ENCODE data around the gene MCC. TPM values are rescaled to one million over a fixed set of nuclear protein-coding genes. Genes with fewer than 3 reads are reported as not detected.

Gene MCC
- total and polyA plus RNA-seq, 12 donors: 1.8 to 12.6 (median 8.9) TPM

GRCh38 chr5:113384782-113385285, 103.4 kb downstream of the MCC start:
- WGBS, 4 donors: 62 to 81% (median 80%) methylated on average over 4 of the region's 4 CpGs
- Histone ChIP-seq H3K9me3 (replicated peaks in 1 of 3) (no peaks in the 10 kb centered on the region), H3K27me3 (no peaks in the 10 kb centered on the region), H3K4me3 (no peak overlapping the region), H3K27ac (no peak overlapping the region), H3K4me1 (replicated peaks in 1 of 2) (no peaks in the 10 kb centered on the region), H3K36me3 (replicated peaks in 1 of 2) (no peaks in the 10 kb centered on the region)
- DNase-seq: no peak
- TF ChIP-seq CTCF (IDR thresholded peaks at IDR 0.05) (no peak), POLR2A (IDR thresholded peaks at IDR 0.05) (no peak)
- intact Hi-C loops (cut with DNase I): loop anchor here (5.0 to 10.0 kb wide), 2 partner anchors 120 to 217 kb away; no protein-coding TSS in a partner anchor

- WGBS, 4 donors: 78 to 100% (median 82%) methylated on average over 1 of the region's 1 CpG
- peaks cover 0 to 12% of the 10 kb centered on the region in 2 donors for H3K4me1 ChIP-seq (replicated peaks in 1 of 2)
- intact Hi-C loops (cut with DNase I): loop anchor here (5.0 to 10.0 kb wide), 2 partner anchors 122 to 220 kb away; no protein-coding TSS in a partner anchor
- no peak overlapping the region for H3K4me3 ChIP-seq
- TF ChIP-seq CTCF (IDR thresholded peaks at IDR 0.05): no peak
- TF ChIP-seq POLR2A (IDR thresholded peaks at IDR 0.05): no peak
- H3K9me3 ChIP-seq (replicated peaks in 1 of 3): no peaks in the 10 kb centered on the region
- no peaks in the 10 kb centered on the region for H3K36me3 ChIP-seq (replicated peaks in 1 of 2)
- H3K27me3 ChIP-seq: no peaks in the 10 kb centered on the region
- DNase-seq: no peak
- H3K27ac ChIP-seq: no peak overlapping the region
Measured at GRCh38 chr5:113382731-113383130, 105.5 kb downstream of the MCC start.

- H3K27me3 ChIP-seq: no peaks in the 10 kb centered on the region
- no peaks in the 10 kb centered on the region for H3K9me3 ChIP-seq (replicated peaks in 1 of 3)
- TF ChIP-seq CTCF (IDR thresholded peaks at IDR 0.05) (no peak), POLR2A (IDR thresholded peaks at IDR 0.05) (no peak)
- no peak overlapping the region for H3K4me3 ChIP-seq
- DNase-seq: no peak
- intact Hi-C loops (cut with DNase I): loop anchor here (5.0 to 10.0 kb wide), 2 partner anchors 123 to 221 kb away; no protein-coding TSS in a partner anchor
- no peak overlapping the region for H3K27ac ChIP-seq
- H3K4me1 ChIP-seq (replicated peaks in 1 of 2): peaks cover 0 to 12% of the 10 kb centered on the region in 2 donors
- H3K36me3 ChIP-seq (replicated peaks in 1 of 2): no peaks in the 10 kb centered on the region
Measured at GRCh38 chr5:113381791-113382190, 106.5 kb downstream of the MCC start.

- intact Hi-C loops (cut with DNase I): loop anchor here (5.0 to 10.0 kb wide), 2 partner anchors 124 to 221 kb away; no protein-coding TSS in a partner anchor
- H3K4me3 ChIP-seq: no peak overlapping the region
- peaks cover 0 to 12% of the 10 kb centered on the region in 2 donors for H3K4me1 ChIP-seq (replicated peaks in 1 of 2)
- H3K36me3 ChIP-seq (replicated peaks in 1 of 2): no peaks in the 10 kb centered on the region
- no peaks in the 10 kb centered on the region for H3K9me3 ChIP-seq (replicated peaks in 1 of 3)
- H3K27ac ChIP-seq: no peak overlapping the region
- no peak for DNase-seq
- H3K27me3 ChIP-seq: no peaks in the 10 kb centered on the region
- no peak for TF ChIP-seq CTCF (IDR thresholded peaks at IDR 0.05)
- no peak for TF ChIP-seq POLR2A (IDR thresholded peaks at IDR 0.05)
- 81 to 91% (median 88%) methylated on average over 3 of the region's 3 CpGs for WGBS, 4 donors
Measured at GRCh38 chr5:113380807-113381326, 107.4 kb downstream of the MCC start.
